ENCODE measurements around the gene GRHPR.
"Not testable (repeated sequence)": the region's sequence is repeated elsewhere in the genome, so short reads cannot be mapped to it uniquely, and the experiment has no call there.

GRHPR gene

DNA sequence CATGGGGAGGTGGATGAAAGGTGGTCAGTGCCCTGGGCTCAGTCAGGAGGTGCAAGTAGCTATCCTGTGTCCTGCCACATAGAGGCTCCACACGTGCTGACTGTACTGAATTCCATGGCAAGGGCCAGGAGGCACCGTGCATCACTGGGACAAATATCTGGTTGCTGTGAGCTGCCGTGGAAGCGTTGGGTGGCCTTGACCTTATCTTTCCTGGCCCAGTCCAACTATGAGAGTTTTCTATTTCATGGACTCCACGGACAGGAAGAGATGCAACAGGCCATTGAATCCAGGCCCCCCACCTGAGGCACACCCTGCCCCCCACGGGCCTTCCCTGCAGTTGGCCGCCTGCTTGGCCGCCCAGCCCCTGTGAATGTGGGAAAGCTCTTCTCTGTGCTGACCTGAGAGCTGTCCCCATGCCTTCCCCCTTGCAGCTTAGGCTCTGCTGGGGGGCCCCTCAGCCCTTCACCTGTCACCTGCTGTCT is 1.7 kb downstream of the GRHPR start:
- no peak for DNase-seq

DNA sequence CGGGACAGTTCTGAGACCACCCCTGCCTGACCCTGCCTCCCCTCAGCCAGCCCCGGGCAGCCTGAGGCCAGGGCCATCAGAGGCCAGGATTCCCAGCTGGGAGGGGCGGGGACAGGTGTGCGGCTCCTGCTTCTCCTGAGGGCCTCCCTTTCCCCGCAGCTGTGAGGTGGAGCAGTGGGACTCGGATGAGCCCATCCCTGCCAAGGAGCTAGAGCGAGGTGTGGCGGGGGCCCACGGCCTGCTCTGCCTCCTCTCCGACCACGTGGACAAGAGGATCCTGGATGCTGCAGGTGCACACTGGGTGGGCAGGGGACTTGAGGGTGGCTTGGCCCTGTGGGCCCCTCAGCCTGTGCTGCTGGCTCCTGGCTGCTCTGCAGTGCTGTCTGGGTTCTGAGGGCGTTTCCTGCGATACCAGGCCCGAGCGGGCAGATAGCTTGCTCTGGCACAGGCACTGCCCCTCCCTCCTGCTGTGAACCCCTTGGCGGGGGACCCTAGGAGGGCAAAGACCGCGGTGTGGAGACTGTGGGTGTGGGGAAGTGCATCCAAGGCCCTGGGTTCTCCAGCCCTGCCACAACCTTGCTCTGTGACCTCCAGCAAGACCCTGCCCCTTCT is 2.3 kb downstream of the GRHPR start:
- DNase-seq: no peak

GRCh38 chr9:37425298-37425752 is 2.8 kb downstream of the GRHPR start:
- DNase-seq: no peak

- not testable (repeated sequence) for DNase-seq
Observed at GRCh38 chr9:37426431-37426830, 3.9 kb downstream of the GRHPR start.

DNA sequence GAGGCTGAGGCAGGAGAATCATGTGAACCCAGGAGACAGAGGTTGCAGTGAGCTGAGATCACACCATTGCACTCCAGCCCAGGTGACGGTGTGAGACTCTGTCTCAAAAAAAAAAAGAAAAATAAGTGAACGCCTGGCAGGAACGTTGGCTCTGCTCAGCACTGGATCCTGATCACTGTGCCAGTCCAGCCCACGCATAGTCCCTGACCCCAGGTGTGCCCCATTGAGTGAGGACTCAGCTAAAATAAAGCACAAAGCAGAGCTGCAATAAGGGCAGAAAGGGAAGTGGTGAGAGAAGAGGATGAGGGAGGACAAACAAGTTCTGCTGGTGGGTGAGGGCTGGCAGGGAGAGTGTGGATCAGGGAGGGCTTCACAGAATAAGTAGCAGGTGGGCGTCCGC is 4.3 kb downstream of the GRHPR start:
- no peak for DNase-seq

DNA sequence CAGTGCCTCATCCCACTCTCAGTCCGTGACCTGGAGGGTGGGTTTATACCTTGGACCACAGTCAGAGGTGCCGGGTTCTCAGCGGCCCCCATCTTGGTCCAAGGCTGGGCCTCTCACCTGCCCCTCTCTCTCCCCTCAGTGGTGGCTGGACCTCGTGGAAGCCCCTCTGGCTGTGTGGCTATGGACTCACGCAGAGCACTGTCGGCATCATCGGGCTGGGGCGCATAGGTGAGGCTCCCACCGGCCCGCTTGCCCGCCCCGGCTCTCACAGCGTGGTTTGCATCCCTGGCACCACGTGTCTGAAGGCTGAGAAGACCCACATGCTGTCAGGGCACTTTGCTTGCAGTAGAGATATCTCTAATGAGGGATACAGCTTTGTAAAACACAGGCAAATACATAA is 5.8 kb downstream of the GRHPR start:
- no peak for DNase-seq

GRCh38 chr9:37429441-37430285 is 7.2 kb downstream of the GRHPR start:
- DNase-seq: no peak

DNA sequence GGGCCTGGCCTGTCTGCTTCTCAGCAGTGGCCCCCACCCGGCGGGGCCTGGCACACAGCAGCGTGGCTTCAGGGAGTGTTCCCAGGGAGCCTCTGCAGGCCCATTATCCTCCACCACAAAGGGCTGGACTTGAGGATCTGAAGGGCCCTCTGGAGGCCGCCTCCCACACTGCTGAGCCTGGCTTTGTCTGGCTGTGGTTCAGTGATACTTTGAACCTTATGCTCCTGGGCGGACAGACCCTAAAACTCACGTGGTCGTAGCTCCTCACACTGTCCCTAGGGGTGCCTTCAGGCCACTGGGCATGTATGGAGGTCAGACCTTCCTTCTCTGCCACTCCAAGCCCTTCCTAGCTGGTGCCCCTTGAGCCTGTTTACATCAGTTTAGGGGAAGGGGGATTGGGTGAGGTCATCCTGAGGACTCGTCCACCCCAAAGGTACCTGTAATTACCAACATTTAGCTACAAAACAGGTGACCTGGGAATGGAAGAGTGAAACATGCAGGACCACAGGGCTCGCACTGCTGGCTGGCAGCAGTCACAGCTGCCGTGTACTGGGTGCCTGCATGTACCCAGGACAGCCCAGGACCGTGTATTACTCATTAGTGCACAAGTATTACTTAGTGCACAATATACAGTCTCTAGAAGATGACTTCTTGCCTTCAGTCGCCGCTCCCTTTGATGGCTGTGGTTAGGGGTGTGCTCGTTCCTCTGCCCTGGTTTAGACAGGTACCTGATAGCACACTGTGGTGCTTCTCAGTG is 8.5 kb downstream of the GRHPR start:
- no peak for DNase-seq

- no peak for DNase-seq
Observed at GRCh38 chr9:37432020-37432419, 9.5 kb downstream of the GRHPR start.

- DNase-seq: no peak
Observed at GRCh38 chr9:37433867-37434371, 11.4 kb downstream of the GRHPR start.

DNA sequence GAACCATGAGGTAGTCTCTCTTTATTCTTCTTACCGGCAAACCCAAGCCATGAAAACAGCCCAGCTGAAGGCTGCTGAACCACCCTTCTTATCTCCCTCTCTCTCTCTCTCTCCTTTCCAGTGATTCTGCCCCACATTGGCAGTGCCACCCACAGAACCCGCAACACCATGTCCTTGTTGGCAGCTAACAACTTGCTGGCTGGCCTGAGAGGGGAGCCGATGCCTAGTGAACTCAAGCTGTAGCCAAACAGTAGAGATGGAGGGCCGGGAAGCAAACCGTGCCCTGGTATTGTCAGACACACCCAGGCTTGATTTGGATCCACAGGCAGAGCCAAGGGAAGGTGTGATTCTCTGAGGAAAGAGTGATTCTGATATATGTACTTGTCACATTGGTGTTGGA is 14.0 kb downstream of the GRHPR start:
- DNase-seq: no peak

GRCh38 chr9:37437010-37437409 is 14.5 kb downstream of the GRHPR start:
- no peak for DNase-seq

- DNase-seq: no peak
Observed at GRCh38 chr9:37437621-37438020, 15.1 kb downstream of the GRHPR start.

DNA sequence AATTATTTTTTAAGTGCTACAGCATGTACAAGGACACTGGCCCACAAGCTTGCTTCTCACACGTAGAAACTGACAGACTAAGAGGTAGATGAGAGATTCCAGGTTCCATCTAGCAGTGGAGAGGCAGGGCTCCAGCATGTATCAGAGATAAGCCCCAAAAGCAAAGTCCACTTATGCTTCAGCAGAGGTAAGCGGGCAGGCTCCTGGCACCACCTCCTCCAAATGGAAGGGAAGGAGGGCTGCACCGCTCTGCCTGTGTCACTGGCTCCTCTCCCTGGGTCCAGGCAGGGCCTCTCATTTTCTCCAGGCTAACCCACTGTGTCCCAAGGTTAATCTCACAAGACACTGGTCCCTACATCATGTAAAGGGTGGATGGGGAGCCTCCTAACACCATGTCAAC is 15.9 kb downstream of the GRHPR start:
- DNase-seq: no peak

DNA sequence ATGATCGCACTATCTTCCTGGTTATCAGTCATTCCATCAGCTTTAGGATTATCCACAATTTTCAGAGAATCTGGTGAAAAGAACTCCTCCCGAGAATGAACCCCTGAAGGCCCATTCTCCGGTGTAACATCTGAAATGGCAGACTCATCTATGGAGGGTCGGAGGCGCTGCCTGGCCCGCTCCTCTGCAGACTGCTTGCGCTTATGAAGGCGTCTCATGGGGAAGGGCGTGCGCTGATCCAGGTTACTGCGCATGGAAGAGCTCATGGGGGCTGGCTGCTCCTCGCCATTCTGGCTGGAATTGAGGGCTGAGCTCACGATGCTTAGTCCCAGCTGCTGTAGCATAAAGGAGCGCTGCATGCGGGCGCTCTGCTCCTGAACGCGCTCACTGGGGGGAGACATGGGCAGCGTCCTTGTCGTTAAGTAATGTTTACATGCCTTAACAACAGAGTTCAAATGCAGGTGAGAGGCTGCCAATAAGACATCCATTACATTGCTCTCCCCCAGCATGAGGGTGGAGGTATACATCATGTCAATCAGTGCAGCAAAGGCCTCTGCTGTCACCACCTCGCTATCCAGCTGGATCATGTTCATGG is 19.4 kb downstream of the GRHPR start:
- DNase-seq: no peak

DNA sequence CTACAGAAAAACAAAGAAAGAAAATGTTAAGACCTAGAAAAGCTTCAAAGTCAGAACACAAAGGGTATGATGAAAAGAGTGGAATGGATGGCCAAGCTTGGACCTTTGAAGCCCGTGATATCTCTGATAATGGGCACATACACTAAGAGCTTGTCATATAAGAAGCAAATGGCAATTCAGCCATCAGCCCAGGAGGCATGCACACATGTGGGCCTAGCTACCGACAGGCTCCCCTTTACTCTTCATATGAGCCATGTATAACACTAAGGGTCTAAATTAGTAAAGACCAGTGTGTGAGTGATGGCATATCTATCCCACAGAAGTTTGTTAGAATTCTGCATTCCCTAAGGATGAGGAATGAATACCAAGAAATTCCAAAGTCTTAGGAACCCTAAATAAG is 20.1 kb downstream of the GRHPR start:
- DNase-seq: no peak

DNA sequence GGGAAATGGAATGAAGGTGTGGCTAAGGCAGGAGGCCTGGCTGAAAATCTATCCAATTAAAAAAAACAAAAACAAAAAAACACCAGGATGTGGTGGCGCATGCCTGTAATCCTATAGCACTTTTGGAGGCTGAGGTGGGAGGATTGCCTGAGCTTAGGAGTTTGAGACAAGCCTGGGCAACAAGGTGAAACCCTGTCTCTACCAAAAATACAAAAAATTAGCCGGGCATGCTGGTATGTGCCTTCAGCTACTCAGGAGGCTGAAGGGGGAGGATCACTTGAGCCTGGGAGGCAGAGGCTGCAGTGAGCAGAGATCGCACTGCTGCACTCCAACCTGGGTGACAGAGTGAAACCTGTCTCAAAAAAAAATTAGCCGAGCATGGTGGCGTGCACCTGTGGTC is 21.1 kb downstream of the GRHPR start:
- DNase-seq: no peak

DNA sequence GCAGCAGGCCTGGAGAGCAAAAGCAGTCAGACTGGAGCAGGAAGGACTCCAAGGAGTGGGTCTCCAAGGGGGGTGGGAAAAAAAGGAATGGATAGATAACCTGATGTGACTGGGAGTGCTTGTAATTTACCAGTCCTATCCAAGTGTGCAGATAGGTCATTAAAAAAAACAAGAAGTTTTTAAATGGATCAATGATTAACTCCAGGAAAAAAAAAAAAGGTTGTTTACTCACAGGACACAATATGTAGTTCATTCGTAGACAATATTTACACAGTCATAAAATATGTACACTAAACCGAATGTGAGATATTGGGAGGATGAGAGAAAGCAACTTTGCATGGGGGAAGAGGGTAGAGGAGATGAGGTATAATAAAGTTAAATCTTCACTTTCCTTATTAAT is 22.4 kb downstream of the GRHPR start:
- no peak for DNase-seq

- no peak for DNase-seq
Observed at GRCh38 chr9:37445832-37446231, 23.3 kb downstream of the GRHPR start.

DNA sequence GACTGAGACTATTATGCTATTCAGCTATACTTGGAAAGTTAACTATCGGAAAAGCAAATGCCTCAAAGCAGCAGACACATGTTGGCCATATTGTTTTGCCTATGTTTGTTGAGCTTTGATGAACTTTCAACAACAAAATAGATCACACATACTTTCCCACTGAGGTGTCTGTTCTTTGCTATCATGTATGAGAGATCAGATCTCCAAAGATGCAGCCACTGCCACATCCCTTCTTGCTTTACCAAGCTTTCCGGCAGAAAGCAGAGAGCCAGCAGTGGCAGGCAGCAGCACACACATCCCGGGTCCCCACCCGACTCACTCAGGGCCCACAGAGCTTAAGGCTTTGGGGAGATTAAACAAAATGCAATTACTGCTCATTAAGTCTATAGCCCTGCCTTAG is 23.9 kb downstream of the GRHPR start:
- no peak for DNase-seq

- no peak for DNase-seq
Observed at GRCh38 chr9:37447111-37447510, 24.6 kb downstream of the GRHPR start.

DNA sequence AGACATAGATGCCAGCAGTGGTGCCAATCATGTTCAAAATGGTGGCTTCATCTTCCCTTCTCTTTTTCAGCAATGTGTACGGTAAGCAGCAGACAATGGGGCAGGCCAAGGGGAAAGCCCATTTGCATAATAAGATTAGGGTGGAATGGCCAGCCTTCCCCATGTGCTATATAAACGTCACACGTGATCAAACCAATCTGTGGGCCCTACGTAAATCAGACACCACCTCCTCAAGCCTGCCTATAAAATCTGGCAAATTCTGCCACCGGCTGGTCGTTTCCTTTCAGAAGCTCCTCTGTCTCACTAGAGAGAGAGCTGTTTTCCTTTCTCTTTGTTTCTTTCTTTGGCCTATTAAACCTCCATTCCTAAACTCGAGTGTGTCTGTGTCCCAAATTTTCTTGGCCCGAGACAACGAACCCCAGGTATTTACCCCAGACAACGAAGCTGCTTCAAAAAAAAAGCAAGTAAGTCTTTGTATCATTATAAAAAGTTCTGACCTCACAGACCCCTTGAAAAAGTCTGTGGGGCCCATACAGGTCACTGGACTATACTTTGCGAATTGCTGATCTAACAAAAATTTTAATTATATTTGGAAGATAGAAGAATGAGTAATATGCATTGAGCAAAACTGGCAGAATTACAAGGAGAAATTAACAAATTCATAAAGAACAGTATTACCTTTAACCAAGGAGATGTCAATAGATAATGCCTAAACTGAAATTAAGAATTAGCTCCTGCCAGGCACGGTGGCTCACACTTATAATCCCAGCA is 27.6 kb downstream of the GRHPR start:
- DNase-seq: no peak
